ENCODE data around the gene SH3RF3. TPM values are rescaled to one million over a fixed set of nuclear protein-coding genes. Genes with fewer than 3 reads are reported as not detected.

The SH3RF3 gene
- total and polyA plus RNA-seq, 10 of the 15 experiments (the other 5 are each of a cell fraction or from before 2014, with no cell fraction given), result 0.08 to 8.8 (median 2.3) TPM

GRCh38 chr2:109109342-109109741, 19.7 kb upstream of the SH3RF3 start:
- in situ Hi-C loops (cut with MboI), result no loop called here
- intact Hi-C loops (cut with micrococcal nuclease; ENCODE audit: unreplicated experiment), result no loop called here
- SMC1A ChIA-PET (ENCODE audit: uncharacterized antibody, unreplicated experiment), result no interaction called here
- H4K20me1 ChIP-seq (ENCODE audit: control insufficient read depth, insufficient read depth), result no peaks in the 10 kb centered on the region
- 29% methylated on average over 2 of the region's 2 CpGs for WGBS (ENCODE audit: insufficient coverage, insufficient replicate concordance, low lambda C conversion rate, missing lambda C conversion rate)
- FAIRE-seq (no peak), ATAC-seq (no peak), DNase-seq (ENCODE audit: low read depth, low spot score) (no peak)
- CTCF ChIA-PET, result no interaction called here
- no peaks in the 10 kb centered on the region; a peak in 2 of 4 replicates for H3K27me3 ChIP-seq (replicated peaks in 1 of 2; ENCODE audit: control insufficient read depth in 2 of 2, insufficient read depth in 2 of 2, low read length in 1 of 2)
- no peaks in the 10 kb centered on the region for H3K9me3 ChIP-seq (replicated peaks; ENCODE audit: control insufficient read depth, insufficient read depth, low read length)
- POLR2A ChIA-PET, result no interaction called here
- no peak overlapping the region for H3K27ac ChIP-seq (ENCODE audit: control insufficient read depth, insufficient read depth)
- RAD21 ChIA-PET (ENCODE audit: unreplicated experiment), result no interaction called here
- no peak overlapping the region for H3K4me2 ChIP-seq (ENCODE audit: control insufficient read depth, insufficient read depth)
- H3K4me1 ChIP-seq (ENCODE audit: control insufficient read depth, insufficient read depth, low read length), result no peaks in the 10 kb centered on the region
- no TSS peak for BruUV-seq (replicated peaks)
- no peak overlapping the region for H3K4me3 ChIP-seq
- no peaks in the 10 kb centered on the region for H3K79me2 ChIP-seq (ENCODE audit: control insufficient read depth, insufficient read depth, low read length)
- no peak for TF ChIP-seq SP1 (IDR thresholded peaks at IDR 0.05; ENCODE audit: low read depth, low read length)
- TF ChIP-seq HDGF (IDR thresholded peaks at IDR 0.05), result no peak
- no peak for TF ChIP-seq PAX8 (IDR thresholded peaks at IDR 0.05)
- TF ChIP-seq SUPT20H (IDR thresholded peaks at IDR 0.05; ENCODE audit: borderline replicate concordance, control insufficient read depth, low read depth, low read length), result no peak
- TF ChIP-seq CBX5 (IDR thresholded peaks at IDR 0.05; ENCODE audit: low read depth), result no peak
- TF ChIP-seq CHD2 (IDR thresholded peaks at IDR 0.05; ENCODE audit: borderline replicate concordance, low read depth, low read length), result no peak
- TF ChIP-seq REST (IDR thresholded peaks at IDR 0.05; ENCODE audit: low read depth, low read length), result no peak
- no peak for TF ChIP-seq RFX5 (IDR thresholded peaks at IDR 0.05; ENCODE audit: low read depth, low read length)
- TF ChIP-seq FOXM1 (IDR thresholded peaks at IDR 0.05; ENCODE audit: low read depth, low read length), result no peak
- TF ChIP-seq ZZZ3 (IDR thresholded peaks at IDR 0.05; ENCODE audit: control insufficient read depth, insufficient read length, low read depth), result no peak
- TF ChIP-seq EGR1 (IDR thresholded peaks at IDR 0.05; ENCODE audit: borderline replicate concordance in 1 of 2, low read depth in 2 of 2, low read length in 2 of 2), result no peak
- TF ChIP-seq SMARCA5 (IDR thresholded peaks at IDR 0.05), result no peak
- no peak for TF ChIP-seq CUX1 (IDR thresholded peaks at IDR 0.05; ENCODE audit: insufficient replicate concordance, low read depth, low read length)
- TF ChIP-seq IKZF2 (IDR thresholded peaks at IDR 0.05), result no peak
- TF ChIP-seq SIX5 (IDR thresholded peaks at IDR 0.05; ENCODE audit: low read depth, low read length, severe bottlenecking), result no peak
- H3K36me3 ChIP-seq (ENCODE audit: control insufficient read depth in 2 of 2, insufficient read depth in 2 of 2, low read length in 1 of 2), result no peaks in the 10 kb centered on the region
- no peak overlapping the region for H3K9ac ChIP-seq (ENCODE audit: control insufficient read depth, insufficient read depth, low read length)
- no peak overlapping the region for H2AFZ ChIP-seq (ENCODE audit: control insufficient read depth, low read depth, low read length)

All from GM12878 (cell line).